HG03196 (cell line): Measurements from ENCODE around the gene PSMB5.

ENCODE experiments used
- ATAC-seq: cut with Tn5 transposase; IDR thresholded peaks from one replicate; pipeline ENCODE4 v1.9.1; 2021; ENCODE audit not compliant: unreplicated experiment

PSMB5 gene

GRCh38 chr14:23045419-23046357 is 11.0 kb upstream of the PSMB5 start:
- ATAC-seq, result no peak

DNA sequence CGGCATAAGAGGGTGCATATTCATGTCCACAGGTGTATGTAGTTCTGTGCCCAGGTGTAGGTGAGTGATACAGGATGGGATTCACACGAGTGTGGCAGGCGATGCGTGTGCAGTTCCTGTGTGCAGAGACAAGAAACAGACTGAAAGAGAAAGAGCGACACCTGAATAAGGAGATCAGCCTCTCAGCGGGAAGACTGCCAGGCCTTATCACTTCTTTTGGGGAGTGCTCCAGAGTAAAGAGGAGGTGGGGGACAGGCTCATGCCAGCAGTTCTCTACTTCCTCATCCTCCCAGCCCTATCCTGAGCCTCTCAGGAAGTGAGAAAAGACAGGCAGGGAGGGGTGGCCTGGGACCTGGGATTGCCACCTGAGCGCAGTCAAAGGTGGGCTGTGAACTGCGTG is 10.1 kb upstream of the PSMB5 start:
- no peak for ATAC-seq

GRCh38 chr14:23043754-23044153 is 9.1 kb upstream of the PSMB5 start:
- no peak for ATAC-seq

- no peak for ATAC-seq
Observed at GRCh38 chr14:23043145-23043544, 8.4 kb upstream of the PSMB5 start.

- no peak for ATAC-seq
Observed at GRCh38 chr14:23042162-23042965, 7.7 kb upstream of the PSMB5 start, which contains the start of gene PSMB11. Gene PSMB11 (plus strand): TSS chr14:23042212. CDS start chr14:23042226, 14 bp downstream.

GRCh38 chr14:23041729-23042128 is 7.0 kb upstream of the PSMB5 start:
- ATAC-seq, result no peak

DNA sequence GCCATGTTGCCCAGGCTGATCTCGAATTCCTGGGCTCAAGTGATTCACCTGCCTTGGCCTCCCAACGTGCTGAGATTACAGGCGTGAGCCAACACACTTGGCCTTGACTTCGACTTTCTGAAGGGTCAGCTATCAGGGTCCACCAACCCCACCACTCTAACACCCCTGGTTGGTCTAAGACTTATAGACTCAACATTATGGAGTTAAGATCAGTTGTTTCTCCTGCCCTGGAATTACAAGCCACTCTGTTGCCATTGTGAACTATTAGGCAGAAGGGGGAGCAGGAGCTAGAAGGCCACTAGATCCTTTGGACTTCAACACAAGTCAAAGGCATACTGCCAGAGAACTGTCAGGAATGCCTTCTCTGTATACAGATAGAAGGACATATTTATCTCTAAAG is 5.4 kb upstream of the PSMB5 start:
- ATAC-seq, result no peak

DNA sequence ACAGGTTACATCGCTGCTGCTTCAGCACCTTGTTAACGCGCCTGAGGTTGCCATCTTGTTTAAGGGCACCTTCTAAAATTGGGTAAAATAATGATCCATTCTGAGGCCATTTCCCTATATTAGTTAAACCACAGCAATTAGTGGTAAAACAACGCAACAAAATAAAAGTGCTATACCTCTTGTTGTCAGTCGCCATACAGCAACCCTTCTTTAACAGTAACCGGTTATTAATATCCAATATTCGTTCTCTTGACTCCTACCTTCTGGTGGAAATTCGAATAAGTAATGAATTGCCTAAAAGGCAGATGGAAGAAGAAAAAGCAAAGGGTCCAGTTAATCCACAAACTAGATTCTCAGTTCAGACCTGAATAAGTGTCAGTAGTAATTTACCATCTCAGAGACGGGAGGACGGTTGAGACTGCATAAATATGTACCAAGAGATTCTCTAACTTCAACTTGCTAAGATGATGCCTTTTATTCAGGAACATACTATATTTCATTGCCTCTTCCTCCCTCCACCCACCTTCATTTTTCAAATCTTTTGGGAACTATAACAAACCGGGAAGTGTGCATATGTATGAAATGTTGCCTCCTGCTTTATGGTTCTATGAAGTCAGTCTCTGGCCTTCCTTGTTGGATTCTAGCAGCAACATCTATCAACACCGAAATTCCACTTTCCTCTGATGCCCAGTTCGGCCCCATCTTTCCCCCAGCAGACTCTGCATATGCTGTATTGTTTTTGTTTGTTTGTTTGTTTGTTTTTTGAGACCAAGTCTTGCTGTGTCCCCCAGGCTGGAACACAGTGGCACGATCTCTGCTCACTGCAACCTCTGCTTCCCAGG is 824 bp upstream of the PSMB5 start:
- no peak for ATAC-seq

DNA sequence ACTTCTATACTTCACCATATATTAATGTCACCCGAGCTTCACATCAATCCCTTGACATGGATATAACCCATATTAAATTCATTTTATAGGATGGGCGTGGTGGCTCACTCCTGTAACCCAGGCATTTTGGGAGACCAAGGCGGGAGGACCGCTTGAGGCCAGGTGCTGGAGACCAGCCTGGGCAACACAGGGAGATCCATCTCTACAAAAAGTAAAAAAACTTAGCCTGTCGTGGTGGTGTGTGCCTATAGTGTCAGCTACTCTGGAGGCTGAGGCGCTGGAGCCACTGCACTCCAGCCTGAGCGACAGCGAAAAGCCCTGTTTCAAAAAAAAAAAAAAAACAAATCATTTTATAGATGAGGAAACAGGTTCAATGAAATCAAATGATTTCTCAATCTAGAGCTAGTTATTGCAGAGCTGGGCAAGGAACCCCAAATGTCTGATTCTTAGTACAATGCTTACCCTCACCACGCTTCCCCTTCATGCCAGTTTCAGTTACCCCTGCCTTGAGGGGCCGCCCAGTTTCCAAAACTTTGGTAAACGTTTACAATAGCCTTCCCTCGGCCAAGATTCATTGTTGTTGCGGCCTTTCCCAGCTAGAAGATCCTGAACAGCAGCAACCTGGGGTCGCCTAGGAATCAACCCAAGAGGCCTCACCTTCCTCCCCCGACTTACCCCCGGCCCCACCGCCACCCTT is 751 bp downstream of the PSMB5 start:
- no peak for ATAC-seq

- no peak for ATAC-seq
Observed at GRCh38 chr14:23033251-23033727, 1.4 kb downstream of the PSMB5 start.

GRCh38 chr14:23030936-23031335 is 3.8 kb downstream of the PSMB5 start:
- ATAC-seq, result no peak

GRCh38 chr14:23028799-23029198 is 5.9 kb downstream of the PSMB5 start:
- no peak for ATAC-seq

DNA sequence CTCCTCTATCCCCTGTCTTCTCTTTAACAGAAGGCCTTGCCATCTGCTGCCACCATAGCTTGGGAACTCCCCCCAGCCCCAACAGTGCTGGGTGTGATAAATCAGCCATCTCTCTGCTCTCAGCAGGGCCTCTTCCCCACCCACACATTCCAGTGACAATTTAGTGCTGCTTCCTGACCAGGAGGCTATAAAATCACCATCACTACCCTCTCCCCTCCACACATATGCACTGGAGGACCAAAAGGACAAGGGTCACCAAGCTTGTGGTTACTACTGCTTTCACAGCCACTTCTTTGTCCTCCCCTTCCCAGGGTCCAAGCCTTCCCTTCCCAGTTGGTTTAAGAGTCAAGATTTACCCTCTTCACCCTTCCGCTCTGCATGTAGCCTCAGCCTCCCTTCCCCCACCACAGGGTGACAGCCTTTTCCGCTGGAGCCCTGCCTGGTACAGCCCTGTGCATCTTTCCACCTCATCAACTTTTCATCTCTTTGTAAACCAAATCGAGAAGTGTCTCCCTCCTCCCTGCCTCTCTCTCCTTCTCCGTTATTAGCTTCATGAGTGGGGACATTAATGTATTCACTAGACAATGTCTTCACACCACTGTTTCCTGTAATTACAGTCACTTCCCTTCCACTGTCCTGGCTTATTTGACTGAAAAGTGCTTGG is 9.4 kb downstream of the PSMB5 start:
- ATAC-seq, result no peak

GRCh38 chr14:23024612-23025075 is 10.1 kb downstream of the PSMB5 start:
- ATAC-seq, result no peak

GRCh38 chr14:23023795-23024152 is 10.9 kb downstream of the PSMB5 start:
- ATAC-seq, result no peak

- no peak for ATAC-seq
Observed at GRCh38 chr14:23023022-23023794, 11.5 kb downstream of the PSMB5 start.

GRCh38 chr14:23021889-23022442 is 12.7 kb downstream of the PSMB5 start:
- ATAC-seq, result no peak

DNA sequence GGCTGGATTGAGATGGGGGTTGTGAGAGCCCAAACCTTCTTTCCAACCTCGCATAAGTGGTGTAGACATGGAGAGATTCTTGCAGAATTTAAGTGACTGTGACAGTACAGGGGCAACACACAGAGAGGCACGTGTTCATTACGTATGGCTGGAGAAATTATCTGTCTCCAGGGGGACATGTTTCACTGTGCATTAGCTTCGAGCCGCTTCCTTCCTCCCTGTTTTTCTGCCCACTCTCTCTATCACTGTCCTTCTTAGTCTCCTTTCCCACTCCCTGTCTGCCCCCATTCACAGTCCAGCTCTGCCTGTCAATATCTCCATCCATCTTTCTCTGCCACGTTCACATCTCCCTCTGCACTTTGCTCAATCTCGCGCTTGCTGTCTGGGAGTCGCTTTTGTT is 13.3 kb downstream of the PSMB5 start:
- ATAC-seq, result no peak
